Activated B cell treated with CpG ODN at 0.5 μM for 24 hours (primary cell): ENCODE results near the gene MYO1C. TPM values are rescaled to one million over a fixed set of nuclear protein-coding genes. Genes with fewer than 3 reads are reported as not detected.

ENCODE experiments used
- ATAC-seq: fragments of 200-7000 bp; cut with Tn5 transposase; one replicate; pipeline ENCODE4 v1.10.0; 2021; ENCODE audit warnings: low read depth, mild to moderate bottlenecking, moderate library complexity
- CTCF ChIA-PET: fragments of 350-600 bp; sonication (Branson Sonifier 250); formaldehyde crosslinking; loops from one replicate; lab custom pipeline; 2021; ENCODE audit warnings: antibody characterized with exemption; lab: Charles Lee
- POLR2A ChIA-PET: fragments of 350-600 bp; sonication (Branson Sonifier 250); formaldehyde crosslinking; loops from one replicate; lab custom pipeline; 2021; ENCODE audit warnings: antibody characterized with exemption; lab: Charles Lee
- DNase-seq: peaks from one replicate; pipeline ENCODE4 v3.0.0; 2022
- H3K27ac Mint-ChIP-seq: one replicate; pipeline ENCODE4 v1.8.0; 2020; ENCODE audit warnings: mixed read lengths
- H3K27me3 Mint-ChIP-seq: one replicate; pipeline ENCODE4 v1.8.0; 2021; ENCODE audit warnings: mixed read lengths
- H3K36me3 Mint-ChIP-seq: one replicate; pipeline ENCODE4 v1.8.0; 2021; ENCODE audit warnings: low read depth, mixed read lengths
- H3K4me1 Mint-ChIP-seq: one replicate; pipeline ENCODE4 v1.8.0; 2021; ENCODE audit warnings: mixed read lengths
- H3K4me3 Mint-ChIP-seq: one replicate; pipeline ENCODE4 v1.8.0; 2020; ENCODE audit warnings: mild to moderate bottlenecking, mixed read lengths
- H3K9me3 Mint-ChIP-seq: one replicate; pipeline ENCODE4 v1.8.0; 2020; ENCODE audit warnings: mixed read lengths
- intact Hi-C: fragments of 100-400 bp; cut with micrococcal nuclease; formaldehyde crosslinking; loops from one replicate; pipeline ENCODE4 v1.15.1; 2024
- total RNA-seq: library from RNA; stranded (reverse); gene quantifications from 2 replicates; pipeline ENCODE4 v1.2.3, GENCODE V29; 2022
- TF ChIP-seq, protein P1 (sequence below): fragments of 200-600 bp; IDR thresholded peaks from one replicate; pipeline ENCODE4 v1.8.0; 2022; ENCODE audit warnings: antibody characterized with exemption, mild to moderate bottlenecking

The MYO1C gene
- total RNA-seq, 1 donor from 2014 or later: 190 TPM

DNA sequence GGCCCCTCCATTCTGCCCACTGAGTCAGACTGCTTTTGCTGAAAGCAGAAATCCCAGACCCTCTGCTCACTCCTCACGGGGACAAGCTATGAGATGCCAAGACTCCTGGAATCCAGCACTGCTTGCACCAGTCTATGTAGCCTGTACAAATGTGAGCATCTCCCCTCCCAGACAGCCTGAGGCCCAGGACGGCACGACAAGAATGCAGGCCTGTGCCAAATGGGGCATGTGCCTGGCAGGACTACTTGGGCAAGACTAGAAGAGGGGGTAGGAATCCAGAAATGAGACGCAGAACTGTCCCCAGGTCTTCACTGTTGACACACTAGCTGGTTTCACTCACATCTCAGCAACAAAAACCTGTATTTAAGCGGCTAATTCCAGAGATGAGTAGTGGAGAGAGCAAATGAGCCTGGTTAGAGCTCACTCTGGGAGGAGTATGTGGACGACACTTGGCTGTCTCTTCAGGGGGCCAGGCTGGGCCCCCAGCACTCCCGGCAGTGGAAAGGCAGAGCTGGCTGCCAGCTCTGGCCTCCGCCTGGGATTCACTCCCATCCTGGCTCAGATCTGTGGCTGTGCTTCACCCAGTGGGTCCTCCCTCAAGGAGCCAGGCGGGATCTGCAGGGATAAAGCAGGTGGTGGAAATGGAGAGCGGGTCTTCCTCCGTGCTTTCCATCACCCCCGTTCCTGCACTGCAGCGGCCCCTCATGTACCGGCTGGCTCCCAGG, 2.9 kb upstream of the MYO1C start:
- Mint-ChIP-seq H3K4me1 (peaks cover 24% of the 10 kb centered on the region), H3K27me3 (no peaks in the 10 kb centered on the region), H3K27ac (no peak overlapping the region), H3K36me3 (peaks cover 25% of the 10 kb centered on the region), H3K9me3 (no peaks in the 10 kb centered on the region), H3K4me3 (no peak overlapping the region)
- DNase-seq: no peak
- no peak for ATAC-seq
- ChIA-PET CTCF (no interaction called here), POLR2A (no interaction called here)
- intact Hi-C loops: no loop called here
- TF ChIP-seq, protein P1, sequence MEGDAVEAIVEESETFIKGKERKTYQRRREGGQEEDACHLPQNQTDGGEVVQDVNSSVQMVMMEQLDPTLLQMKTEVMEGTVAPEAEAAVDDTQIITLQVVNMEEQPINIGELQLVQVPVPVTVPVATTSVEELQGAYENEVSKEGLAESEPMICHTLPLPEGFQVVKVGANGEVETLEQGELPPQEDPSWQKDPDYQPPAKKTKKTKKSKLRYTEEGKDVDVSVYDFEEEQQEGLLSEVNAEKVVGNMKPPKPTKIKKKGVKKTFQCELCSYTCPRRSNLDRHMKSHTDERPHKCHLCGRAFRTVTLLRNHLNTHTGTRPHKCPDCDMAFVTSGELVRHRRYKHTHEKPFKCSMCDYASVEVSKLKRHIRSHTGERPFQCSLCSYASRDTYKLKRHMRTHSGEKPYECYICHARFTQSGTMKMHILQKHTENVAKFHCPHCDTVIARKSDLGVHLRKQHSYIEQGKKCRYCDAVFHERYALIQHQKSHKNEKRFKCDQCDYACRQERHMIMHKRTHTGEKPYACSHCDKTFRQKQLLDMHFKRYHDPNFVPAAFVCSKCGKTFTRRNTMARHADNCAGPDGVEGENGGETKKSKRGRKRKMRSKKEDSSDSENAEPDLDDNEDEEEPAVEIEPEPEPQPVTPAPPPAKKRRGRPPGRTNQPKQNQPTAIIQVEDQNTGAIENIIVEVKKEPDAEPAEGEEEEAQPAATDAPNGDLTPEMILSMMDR: no peak

GRCh38 chr17:1494736-1495253, 2.3 kb upstream of the MYO1C start:
- intact Hi-C loops: no loop called here
- ChIA-PET CTCF (no interaction called here), POLR2A (no interaction called here)

DNA sequence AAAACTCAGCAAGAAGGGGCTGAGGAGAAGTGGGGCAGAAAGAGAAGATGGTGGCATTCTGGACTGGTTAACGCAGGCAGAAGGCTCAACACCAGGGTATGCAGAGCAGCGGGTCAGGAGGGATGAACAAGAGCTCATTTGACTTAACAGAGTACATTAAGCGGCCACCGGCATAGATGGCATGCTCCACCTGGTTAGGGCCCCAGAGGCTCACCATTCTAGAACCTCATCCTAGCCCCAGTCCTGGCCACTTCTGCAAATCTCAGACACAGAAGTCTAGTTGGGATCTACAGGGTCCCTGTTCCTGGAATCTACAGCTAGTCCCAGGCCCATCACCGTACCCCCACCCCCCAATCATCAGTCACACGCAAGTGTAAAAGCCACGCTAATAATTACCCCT, 1.7 kb upstream of the MYO1C start:
- no peak for ATAC-seq
- CTCF ChIA-PET: no interaction called here
- no peak for DNase-seq
- POLR2A ChIA-PET: interaction anchor here (1.4 kb wide), 1 partner anchor 17 kb away, joined by 3 read pairs; no protein-coding TSS in a partner anchor
- H3K9me3 Mint-ChIP-seq: no peaks in the 10 kb centered on the region
- peaks cover 25% of the 10 kb centered on the region for H3K36me3 Mint-ChIP-seq
- intact Hi-C loops: no loop called here
- H3K27me3 Mint-ChIP-seq: no peaks in the 10 kb centered on the region
- TF ChIP-seq, protein P1: no peak
- peak overlapping the region; percentile 2 for H3K27ac Mint-ChIP-seq
- peaks cover 27% of the 10 kb centered on the region for H3K4me1 Mint-ChIP-seq
- peak overlapping the region; percentile 32 for H3K4me3 Mint-ChIP-seq

More at GRCh38 chr17:1494736-1495253, 2.3 kb upstream of the MYO1C start:
- H3K36me3 Mint-ChIP-seq: peaks cover 25% of the 10 kb centered on the region
- TF ChIP-seq, protein P1: no peak
- H3K27me3 Mint-ChIP-seq: no peaks in the 10 kb centered on the region
- no peak for DNase-seq
- no peak overlapping the region for H3K4me3 Mint-ChIP-seq
- H3K9me3 Mint-ChIP-seq: no peaks in the 10 kb centered on the region
- no peak for ATAC-seq
- H3K4me1 Mint-ChIP-seq: peaks cover 27% of the 10 kb centered on the region
- H3K27ac Mint-ChIP-seq: no peak overlapping the region

GRCh38 chr17:1493291-1493980, 950 bp upstream of the MYO1C start:
- ChIA-PET POLR2A (interaction anchor here (1.1 to 1.4 kb wide), 7 partner anchors 9 to 135 kb away, joined by 3 to 4 read pairs (median 3); partner anchors contain the start of gene SLC43A2), CTCF (no interaction called here)
- H3K36me3 Mint-ChIP-seq: peaks cover 21% of the 10 kb centered on the region
- peaks cover 35% of the 10 kb centered on the region for H3K4me1 Mint-ChIP-seq
- H3K4me3 Mint-ChIP-seq: peak overlapping the region; percentile 19
- intact Hi-C loops: no loop called here
- TF ChIP-seq, protein P1: no peak
- H3K9me3 Mint-ChIP-seq: no peaks in the 10 kb centered on the region
- DNase-seq (no peak), ATAC-seq (no peak)
- no peaks in the 10 kb centered on the region for H3K27me3 Mint-ChIP-seq
- peak overlapping the region; percentile 2 for H3K27ac Mint-ChIP-seq
